NCI-H1092 (cell line): ENCODE results near the gene NETO2.
"Not testable (repeated sequence)": the region's sequence is repeated elsewhere in the genome, so short reads cannot be mapped to it uniquely, and the experiment has no call there.

Experiments used
- DNase-seq: peaks from one replicate; lab custom pipeline; 2025; lab: John Stamatoyannopoulos, UW

The NETO2 gene, protein sequence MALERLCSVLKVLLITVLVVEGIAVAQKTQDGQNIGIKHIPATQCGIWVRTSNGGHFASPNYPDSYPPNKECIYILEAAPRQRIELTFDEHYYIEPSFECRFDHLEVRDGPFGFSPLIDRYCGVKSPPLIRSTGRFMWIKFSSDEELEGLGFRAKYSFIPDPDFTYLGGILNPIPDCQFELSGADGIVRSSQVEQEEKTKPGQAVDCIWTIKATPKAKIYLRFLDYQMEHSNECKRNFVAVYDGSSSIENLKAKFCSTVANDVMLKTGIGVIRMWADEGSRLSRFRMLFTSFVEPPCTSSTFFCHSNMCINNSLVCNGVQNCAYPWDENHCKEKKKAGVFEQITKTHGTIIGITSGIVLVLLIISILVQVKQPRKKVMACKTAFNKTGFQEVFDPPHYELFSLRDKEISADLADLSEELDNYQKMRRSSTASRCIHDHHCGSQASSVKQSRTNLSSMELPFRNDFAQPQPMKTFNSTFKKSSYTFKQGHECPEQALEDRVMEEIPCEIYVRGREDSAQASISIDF

DNA sequence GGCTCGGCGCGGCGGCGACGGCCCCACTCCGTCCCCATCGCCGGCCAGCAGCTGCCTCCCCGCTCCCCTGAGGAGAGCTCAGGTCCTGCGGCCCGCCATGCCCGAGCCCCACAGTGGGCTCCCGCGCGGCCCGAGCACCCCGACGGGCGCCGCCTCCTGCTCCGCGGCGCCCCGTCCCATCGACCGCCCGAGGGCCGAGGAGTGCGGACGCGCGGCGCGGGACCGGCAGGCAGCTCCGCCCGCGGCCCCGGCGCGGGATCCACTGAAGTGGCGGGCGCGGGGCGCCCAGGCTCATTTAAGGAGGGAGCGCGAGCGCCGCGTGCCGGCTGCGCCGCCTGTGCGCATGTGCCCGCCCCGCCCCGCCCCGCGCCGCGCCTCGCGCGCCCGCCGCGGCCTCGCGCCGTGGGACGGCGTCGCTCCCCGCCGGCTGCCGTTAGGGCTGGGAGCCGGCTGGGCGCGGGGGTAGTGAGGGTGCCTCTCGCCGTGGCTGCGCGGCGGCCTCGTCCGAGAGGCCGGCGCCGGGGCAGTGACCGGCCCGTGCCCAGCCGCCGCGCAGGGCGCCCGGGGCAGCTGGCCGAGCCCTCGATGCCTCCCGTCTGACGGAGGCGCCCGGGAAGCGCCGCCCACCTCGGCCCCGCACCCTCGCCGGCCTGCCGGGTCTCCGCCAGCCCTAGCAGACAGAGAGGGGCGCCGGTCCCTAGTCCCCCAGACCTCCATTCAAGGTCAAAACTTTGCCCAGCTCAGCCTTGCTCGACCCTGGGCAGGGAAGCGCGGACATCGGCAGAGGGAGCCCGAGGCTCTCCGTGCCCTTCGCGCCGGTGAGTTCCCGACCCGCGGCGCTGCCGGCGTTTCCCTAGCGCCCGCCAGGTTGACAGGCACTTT lies at the start of gene NETO2:
NETO2 (minus strand) TSS at position 269 of the 882 bp plus-strand sequence. CDS start 333 bp downstream, outside the sequence.
- peak; percentile 49 for DNase-seq

DNA sequence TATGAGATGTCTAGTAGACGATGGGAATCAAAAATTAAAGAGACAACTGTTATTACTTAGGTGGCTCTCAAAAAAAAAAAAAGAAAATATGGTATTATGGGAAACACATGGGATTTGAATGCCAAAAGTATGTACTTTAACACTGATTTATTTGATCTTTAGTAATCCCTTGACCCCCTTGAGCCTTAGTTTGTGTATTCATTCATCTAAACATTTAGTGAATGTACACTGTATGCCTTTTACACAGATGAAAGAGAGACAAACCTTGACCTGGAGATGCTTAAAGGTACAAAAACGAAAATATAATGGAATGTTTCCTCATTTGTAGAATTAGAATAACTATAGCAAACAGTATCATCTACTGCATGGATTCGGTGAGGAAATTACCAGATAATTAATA lies 38.6 kb upstream of the NETO2 start:
- no peak for DNase-seq

DNA sequence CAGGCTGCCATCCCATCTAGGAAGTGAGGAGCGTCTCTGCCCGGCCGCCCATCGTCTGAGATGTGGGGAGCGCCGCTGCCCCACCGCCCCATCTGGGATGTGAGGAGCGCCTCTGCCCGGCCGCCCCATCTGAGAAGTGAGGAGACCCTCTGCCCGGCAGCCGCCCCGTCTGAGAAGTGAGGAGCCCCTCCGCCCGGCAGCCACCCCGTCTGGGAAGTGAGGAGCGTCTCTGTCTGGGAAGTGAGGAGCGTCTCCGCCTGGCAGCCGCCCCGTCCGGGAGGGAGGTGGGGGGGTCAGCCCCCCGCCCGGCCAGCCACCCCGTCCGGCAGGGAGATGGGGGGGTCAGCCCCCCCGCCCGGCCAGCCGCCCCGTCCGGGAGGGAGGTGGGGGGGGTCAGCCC lies 37.3 kb upstream of the NETO2 start:
- not testable (repeated sequence) for DNase-seq

DNA sequence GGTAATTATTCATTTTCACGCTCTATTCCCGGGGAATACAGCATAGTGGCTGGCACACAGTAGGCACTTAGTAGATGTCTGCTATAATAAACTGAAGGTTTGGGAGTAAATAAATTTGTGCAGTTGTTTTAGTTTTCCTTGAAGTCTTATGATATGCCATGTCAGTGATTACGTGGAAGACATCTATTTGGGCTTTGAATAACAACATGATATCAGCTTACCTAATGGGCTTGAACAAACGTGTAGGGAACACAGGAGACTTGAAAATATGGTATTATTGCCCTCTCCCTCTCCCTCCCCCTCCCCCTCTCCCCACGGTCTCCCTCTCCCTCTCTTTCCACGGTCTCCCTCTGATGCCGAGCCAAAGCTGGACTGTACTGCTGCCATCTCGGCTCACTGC lies 36.3 kb upstream of the NETO2 start:
- DNase-seq: no peak

DNA sequence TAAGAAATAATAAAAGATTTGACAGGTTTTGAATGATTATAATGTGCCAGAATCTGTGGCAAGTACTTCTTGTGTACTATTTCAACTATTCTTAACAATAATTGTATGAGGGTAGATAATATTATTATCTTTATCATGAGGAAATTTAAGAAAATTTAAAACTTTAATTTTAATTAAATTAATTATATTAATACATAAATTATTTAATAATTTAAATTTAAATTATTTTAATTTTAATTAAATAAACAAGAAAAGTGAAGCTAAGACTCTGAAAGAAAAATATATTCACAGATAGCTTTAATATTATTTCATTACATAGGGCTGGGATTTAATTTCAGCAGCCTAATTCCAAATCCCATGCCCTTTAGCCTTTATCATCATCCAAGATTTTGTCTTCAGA lies 31.4 kb upstream of the NETO2 start:
- DNase-seq: no peak

DNA sequence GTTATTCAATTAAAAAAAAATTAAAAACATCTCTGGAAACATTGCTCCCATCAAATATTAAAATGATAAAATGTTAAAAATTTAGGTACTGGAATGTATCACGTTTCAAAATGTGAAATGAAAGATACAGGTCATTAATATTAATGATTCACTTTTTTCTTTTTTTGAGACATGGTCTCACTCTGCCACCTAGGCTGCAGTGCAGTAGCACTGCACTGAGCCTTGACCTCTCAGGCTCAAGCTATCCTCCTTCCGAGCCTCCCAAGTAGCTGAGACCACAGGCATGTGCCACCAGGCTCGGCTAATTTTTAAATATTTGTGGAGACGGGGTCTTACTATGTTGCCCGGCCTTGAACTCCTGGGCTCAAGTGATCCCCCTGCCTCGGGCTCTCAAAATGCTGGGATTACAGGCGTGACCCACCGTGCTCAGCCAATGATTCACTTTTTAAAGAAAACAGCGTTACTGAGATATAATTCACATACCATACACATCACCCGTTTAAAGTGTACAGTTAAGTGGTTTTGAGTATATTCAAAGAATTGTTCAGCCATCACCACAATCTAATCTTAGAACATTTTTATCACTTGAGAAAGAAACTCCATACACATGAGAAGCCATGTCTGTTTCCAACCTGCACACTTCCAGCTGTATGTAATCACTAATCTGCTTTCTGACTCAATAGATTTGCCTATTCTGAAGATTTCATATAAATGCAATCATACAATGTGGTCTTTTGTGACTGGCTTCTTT lies 19.1 kb upstream of the NETO2 start:
- DNase-seq: no peak

DNA sequence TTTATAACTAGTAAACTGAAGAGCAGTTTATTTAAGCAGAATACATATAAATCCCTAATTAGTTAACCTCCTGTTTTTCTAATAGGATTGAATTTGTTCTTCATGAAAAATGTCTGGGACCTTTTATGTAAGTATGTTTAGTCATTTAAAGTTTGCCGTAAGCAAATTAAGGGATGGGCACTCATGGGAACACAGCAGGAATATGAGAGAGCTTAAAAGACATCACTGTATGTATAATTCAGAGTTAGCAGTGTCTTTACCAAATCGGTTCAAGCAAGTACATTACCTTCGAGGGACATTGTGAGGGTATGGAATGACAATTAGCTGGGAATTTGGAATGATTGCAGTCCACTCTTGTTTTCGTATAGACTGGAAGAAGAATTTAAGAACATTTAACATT lies 17.7 kb upstream of the NETO2 start:
- no peak for DNase-seq

DNA sequence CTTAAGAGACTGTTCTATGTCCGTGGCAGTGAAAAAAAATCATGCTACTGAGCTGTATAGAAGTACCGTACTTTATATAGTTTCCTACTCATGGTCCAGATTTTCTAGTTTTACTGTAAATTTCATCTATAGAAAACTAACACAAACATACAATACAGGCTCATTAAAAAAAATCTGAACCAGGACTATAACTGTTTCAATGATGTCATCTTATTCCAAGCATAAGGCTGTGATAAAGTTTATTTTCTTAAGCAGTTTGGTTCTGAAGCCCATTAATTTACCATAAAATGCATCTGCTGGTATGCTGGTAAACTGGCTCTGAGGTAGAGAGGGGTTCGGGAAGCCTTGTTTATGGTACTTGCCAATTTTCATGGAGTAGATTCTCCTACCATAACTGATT lies 16.7 kb upstream of the NETO2 start:
- DNase-seq: no peak

DNA sequence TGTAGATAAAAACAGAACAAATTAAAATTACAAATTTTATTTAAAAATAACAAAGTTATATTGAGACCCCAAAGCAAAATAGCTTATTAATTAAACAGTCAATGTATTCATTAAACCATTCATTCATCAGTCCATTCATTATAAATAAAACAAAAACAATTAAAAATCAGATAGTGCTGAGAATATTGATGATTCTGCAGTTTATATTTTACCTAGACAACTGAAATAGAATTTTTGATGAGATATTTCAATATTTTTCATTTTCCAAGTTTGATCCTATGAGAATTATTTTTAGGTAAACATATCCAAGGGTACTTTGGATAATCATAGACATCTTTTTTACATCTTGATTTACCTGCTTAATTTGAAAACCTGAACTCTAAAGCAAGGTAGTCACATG lies 15.2 kb upstream of the NETO2 start:
- no peak for DNase-seq

DNA sequence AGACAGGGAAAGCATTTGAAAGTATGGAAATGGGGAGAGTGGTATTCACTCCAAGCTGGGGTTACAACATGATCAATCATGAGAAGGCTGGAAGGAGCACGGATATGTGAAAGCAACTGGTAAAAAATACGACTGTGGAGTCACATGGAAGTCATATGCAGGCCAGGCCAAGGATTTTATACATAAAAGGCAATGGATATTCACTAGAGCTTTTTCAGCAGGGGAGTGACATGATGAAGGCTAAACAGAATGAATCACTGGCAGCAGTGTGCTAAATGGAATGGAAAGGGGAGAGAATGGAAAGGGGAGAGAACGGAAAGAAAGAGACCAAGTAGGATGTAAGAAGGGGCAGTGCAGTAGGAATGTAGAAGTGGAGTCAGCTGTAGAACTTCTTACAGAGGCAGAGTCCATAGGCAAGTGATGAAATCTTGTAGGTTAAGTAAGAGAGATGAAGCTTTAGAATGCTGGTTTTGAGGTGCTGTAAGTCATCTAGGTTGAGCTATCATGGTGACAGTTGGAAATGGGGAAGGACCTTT lies 13.0 kb upstream of the NETO2 start:
- DNase-seq: no peak

DNA sequence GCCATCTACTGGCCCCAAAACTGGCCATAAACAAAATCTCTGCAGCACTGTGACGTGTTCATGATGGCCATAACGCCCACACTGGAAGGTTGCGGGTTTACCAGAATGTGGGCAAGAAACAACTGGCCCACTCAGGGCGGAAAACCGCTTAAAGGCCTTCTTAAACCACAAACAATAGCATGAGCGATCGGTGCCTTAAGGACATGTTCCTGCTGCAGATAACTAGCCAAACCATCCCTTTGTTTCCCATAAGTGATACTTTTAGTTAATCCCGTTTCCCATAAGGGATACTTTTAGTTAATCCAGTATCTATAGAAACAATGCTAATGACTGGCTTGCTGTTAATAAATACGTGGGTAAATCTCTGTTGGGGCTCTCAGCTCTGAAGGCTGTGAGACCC lies 8.8 kb upstream of the NETO2 start:
- not testable (repeated sequence) for DNase-seq

DNA sequence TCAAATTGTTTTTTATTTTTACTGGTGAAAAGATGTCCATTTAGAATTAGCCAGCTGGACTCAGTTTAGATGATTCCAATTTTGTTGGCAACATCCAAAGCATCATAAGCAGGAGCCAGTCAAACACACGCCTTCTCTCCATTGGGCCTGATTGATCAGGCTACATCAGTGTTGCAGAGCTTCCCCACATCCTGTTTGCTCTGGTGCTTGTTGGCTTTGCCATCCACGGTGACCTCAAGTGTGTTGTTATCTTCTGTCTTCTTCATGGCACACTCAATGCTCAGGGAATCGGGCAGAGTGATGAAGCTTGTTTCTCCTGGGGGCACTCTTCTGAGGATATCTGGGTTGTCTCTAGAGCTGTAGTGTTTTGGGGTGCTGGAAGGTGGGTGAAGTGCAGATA lies 6.3 kb upstream of the NETO2 start:
- no peak for DNase-seq

DNA sequence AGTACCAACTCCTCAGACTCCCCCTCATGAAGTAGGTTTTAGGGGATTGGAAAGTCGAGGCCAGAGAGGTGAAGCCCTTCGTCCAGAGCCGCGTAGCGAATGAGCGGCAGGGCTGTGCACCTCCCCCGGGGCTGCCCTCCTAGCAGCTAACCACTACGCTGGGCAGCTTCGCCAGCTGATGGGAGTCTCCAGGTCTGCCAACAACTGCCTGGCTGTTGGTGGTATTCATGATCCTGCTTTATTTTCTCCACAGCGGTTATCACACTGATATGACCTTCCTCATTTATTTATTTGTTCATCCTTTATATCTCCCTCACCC lies 773 bp upstream of the NETO2 start:
- no peak for DNase-seq

DNA sequence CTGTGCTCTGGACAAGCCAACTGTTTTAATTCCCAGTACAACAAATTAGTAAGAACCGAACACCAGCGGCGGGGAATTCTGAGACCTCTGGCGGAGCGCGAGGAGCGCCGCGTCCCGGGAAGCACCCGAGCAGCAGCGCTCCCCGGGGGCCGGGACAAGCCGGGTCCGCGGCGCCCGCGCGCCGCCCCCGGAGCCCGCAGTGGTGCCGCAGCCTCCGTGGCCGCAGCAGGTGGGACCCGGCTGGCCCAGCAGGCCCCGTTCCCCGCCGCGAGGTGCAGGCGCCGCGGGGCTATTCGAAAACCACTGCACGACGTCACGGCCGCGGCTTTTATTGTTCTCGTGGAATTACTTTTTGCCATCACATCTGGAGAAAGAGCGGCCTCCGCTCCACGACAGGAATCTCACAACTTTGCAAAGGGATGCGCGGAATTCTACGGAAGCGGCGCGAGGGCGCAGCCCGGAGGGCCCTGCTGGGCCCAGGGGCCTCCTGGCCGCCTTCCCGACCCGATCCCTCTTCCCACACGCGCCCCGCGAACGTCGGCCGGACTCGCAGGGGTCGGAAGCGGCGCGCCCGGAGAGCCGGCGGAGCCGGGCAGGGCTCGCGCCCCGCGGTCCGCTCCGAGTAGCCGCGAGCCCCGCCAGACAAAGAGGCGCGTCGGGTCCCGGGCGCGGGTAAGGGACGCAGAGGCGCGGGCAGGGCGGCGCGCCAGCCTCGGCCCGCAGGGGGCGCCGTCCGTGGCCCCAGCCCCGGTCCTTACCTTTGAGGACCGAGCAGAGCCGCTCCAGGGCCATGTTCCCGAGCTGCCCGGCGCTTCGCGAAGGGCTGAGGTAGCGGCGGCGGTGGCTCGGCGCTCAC lies 696 bp downstream of the NETO2 start:
- peak; percentile 64 for DNase-seq

DNA sequence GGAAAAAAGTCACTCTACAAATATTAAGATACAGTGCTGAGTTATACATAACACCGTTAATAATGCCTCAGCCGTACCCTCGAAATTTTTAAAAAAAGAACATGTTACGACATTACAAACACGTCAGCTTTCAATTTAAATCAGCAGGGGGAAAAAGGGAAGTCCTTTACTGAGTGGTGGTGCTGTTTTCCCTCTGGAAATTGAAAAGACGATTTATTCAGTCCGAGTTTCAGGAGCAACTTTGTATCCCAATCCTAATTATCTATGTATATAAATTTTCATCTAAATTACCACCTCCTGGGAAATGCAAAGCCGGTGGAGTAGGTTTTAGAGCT lies 1.3 kb downstream of the NETO2 start:
- DNase-seq: no peak

DNA sequence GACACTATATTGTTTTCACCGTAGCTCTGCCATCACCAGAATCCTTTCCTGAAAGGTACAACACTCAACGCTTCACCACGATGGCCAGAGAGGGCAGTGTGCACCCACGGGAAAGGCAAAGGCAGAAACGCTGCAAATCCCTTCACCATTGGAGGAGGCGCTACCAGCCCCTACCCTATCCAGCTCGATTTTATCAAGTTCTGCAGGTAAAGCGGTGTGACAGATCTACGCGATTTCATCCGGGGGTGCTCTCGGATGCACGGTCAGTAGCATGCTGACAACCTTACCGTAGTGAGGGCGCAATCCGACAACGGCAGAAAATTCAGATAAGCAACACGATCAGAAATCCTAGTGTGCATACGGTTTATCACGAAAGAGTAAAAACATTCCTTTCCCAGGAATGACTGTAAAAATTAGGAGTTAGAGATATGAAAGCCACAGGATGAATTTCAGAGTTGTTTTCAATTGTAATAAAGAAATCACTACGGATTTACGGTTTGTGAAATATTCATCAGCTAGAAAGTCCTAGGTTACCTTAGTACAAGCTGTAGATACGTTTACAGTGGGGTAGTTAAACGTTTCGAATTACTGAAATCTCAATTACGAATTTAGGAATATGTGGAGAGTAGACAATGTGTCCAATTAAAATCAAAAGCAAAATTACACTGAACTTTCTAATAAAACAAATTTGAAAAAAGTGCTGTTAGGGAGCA lies 1.8 kb downstream of the NETO2 start:
- DNase-seq: peak; percentile 89

DNA sequence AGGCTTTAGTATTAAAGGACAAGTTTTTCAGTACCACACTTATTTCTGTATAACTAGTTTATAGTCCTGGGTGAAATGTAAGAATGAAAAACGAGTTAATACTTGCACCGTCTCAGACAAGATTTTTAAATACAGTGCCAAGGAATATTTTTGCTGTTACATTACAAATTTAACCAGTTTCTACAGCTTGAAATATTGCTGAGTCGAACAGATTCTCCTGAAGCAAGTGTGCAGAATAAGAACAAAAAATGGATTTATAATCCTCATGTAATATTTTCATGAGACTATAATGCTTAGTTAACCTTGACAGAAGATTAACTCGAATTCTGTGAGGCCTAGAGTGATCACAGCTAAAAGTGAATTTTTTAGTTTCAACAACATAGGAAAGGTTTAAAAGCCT lies 3.1 kb downstream of the NETO2 start:
- no peak for DNase-seq

DNA sequence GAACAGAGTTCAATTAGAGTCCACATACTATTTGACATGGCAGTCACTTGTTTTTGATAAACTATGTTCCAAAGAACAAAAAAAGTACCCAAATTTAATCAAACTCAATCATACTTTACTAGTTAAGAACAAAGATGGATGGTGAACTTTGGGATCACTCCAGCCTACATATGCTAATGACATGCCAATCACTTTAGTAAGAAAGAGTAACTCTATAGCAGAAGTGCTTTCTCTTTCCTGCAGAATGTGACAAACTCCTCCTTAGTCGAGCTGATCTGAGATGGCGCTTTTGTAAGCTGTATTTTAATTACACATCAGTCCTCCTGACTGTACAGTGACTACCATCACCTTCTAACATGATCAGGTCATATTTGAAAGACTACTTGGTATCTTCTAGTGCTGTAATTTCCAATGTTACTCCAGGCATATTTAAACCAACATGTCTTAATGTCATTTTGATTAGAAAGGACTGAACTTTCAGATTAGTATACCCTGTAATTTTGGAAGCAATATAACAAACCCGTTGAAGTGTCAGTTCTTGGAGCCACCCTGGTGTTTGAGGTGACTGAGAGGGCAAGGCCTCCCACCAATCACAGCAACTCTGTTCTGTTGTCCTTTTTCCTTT lies 4.1 kb downstream of the NETO2 start:
- no peak for DNase-seq

DNA sequence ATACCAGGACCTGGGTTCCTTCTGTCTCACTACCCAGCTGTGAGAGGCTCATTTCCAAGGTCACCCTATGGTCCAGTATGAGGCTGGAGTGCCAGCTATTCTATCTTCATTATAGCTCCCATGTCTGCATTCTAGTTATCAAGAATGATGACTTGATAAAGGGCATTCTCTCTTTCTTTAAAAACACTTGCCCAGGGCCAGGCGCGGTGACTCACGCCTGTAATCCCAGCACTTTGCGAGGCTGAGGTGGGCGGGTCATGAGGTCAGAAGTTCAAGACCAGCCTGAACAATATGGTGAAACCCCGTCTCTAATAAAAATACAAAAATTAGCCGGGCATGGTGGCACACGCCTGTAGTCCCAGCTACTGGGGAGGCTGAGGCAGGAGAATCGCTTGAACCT lies 5.8 kb downstream of the NETO2 start:
- not testable (repeated sequence) for DNase-seq
